A673 (cell line): ENCODE measurements around the gene GSDME. TPM values are rescaled to one million over a fixed set of nuclear protein-coding genes. Genes with fewer than 3 reads are reported as not detected.

Experiments
- BruUV-seq: library from RNA; stranded (reverse); fragments of 400-500 nt; replicated peaks from 2 replicates; lab custom pipeline; 2021; lab: Mats Ljungman, UMichigan
- CTCF ChIA-PET: fragments of 300-600 bp; sonication (Branson Sonifier 250); formaldehyde crosslinking; loops from one replicate; lab custom pipeline; 2022; ENCODE audit warnings: antibody characterized with exemption; lab: Charles Lee
- POLR2A ChIA-PET: fragments of 300-600 bp; sonication (Branson Sonifier 250); formaldehyde crosslinking; loops from one replicate; lab custom pipeline; 2022; ENCODE audit warnings: antibody characterized with exemption; ENCODE audit not compliant: low non-redundant PET; lab: Charles Lee
- DNase-seq: peaks from one replicate; pipeline ENCODE4 v3.0.0-alpha.2; 2015; ENCODE audit warnings: low spot score
- H3K27ac ChIP-seq: fragments of 200-600 bp; sonication (generic); 2 replicates; pipeline ENCODE4 v1.5.1; 2016; ENCODE audit warnings: mixed run types, low read depth, mild to moderate bottlenecking, mixed read lengths, antibody characterized with exemption, low read length; ENCODE audit not compliant: poor library complexity, severe bottlenecking
- H3K27me3 ChIP-seq: fragments of 200-600 bp; sonication (generic); replicated peaks from 2 replicates; pipeline ENCODE4 v1.6.1; 2017; ENCODE audit warnings: mixed run types, low read depth, mild to moderate bottlenecking, mixed read lengths, antibody characterized with exemption, low read length; ENCODE audit not compliant: insufficient read depth, poor library complexity
- H3K36me3 ChIP-seq: fragments of 200-600 bp; sonication (generic); 2 replicates; pipeline ENCODE4 v1.6.1; 2016; ENCODE audit warnings: mixed run types, mild to moderate bottlenecking, mixed read lengths, antibody characterized with exemption, low read length; ENCODE audit not compliant: insufficient read depth, poor library complexity, severe bottlenecking
- H3K4me1 ChIP-seq: fragments of 200-600 bp; sonication (generic); 2 replicates; pipeline ENCODE4 v1.6.1; 2017; ENCODE audit warnings: mixed run types, mild to moderate bottlenecking, mixed read lengths, antibody characterized with exemption, low read length; ENCODE audit not compliant: insufficient read depth, poor library complexity, severe bottlenecking
- H3K4me3 ChIP-seq: fragments of 200-600 bp; sonication (generic); 2 replicates; pipeline ENCODE4 v1.5.1; 2016; ENCODE audit warnings: low read depth, mixed run types, mild to moderate bottlenecking, mixed read lengths, low read length; ENCODE audit not compliant: poor library complexity, severe bottlenecking
- H3K9me3 ChIP-seq: fragments of 200-600 bp; sonication (generic); 2 replicates; pipeline ENCODE4 v1.6.1; 2016; ENCODE audit warnings: mixed run types, low read depth, mild to moderate bottlenecking, mixed read lengths, antibody characterized with exemption, low read length; ENCODE audit not compliant: poor library complexity, severe bottlenecking
- CTCF ChIP-seq: fragments of 300-800, 200-600 bp; sonication (generic); conservative IDR thresholded peaks from 2 replicates; pipeline ENCODE4 v1.5.1; 2017; ENCODE audit warnings: low read depth, mild to moderate bottlenecking, antibody characterized with exemption, low read length, moderate library complexity, mixed read lengths
- EZH2 ChIP-seq: fragments of 200-600 bp; sonication (generic); IDR thresholded peaks from 2 replicates; pipeline ENCODE4 v1.6.1; 2017; ENCODE audit warnings: borderline replicate concordance, low read depth, mild to moderate bottlenecking, mixed read lengths, antibody characterized with exemption, low read length; ENCODE audit not compliant: poor library complexity, severe bottlenecking
- intact Hi-C: fragments of 100-400 bp; cut with micrococcal nuclease; formaldehyde crosslinking; loops from one replicate; pipeline ENCODE4 v1.10.0; 2022; ENCODE audit not compliant: unreplicated experiment
- total RNA-seq: library from RNA; stranded (reverse); gene quantifications from 2 replicates; pipeline ENCODE4 v1.2.3, GENCODE V29; 2021

The GSDME gene
- total RNA-seq, 1 experiment from 2014 or later = 0.77 TPM

- CTCF ChIA-PET = interaction anchor here (0.6 kb wide), 1 partner anchor 190 kb away, joined by 4 read pairs; no protein-coding TSS in a partner anchor
- POLR2A ChIA-PET = interaction anchor here (0.6 kb wide), 1 partner anchor 143 kb away, joined by 3 read pairs; no protein-coding TSS in a partner anchor
- DNase-seq = no peak
- no TSS peak for BruUV-seq
- Histone ChIP-seq H3K36me3 (no peaks in the 10 kb centered on the region), H3K4me3 (no peak overlapping the region), H3K27ac (no peak overlapping the region), H3K9me3 (no peaks in the 10 kb centered on the region), H3K4me1 (no peaks in the 10 kb centered on the region), H3K27me3 (no peaks in the 10 kb centered on the region)
- intact Hi-C loops = no loop called here
- TF ChIP-seq CTCF (no peak), EZH2 (no peak)
These were observed 7.9 kb upstream of the GSDME start for GRCh38 chr7:24764972-24765744.

- no peaks in the 10 kb centered on the region for H3K9me3 ChIP-seq
- intact Hi-C loops = no loop called here
- H3K4me1 ChIP-seq = no peaks in the 10 kb centered on the region
- no peak overlapping the region for H3K4me3 ChIP-seq
- no peaks in the 10 kb centered on the region for H3K36me3 ChIP-seq
- no peaks in the 10 kb centered on the region for H3K27me3 ChIP-seq
- no peak for DNase-seq
- TF ChIP-seq EZH2 (no peak), CTCF (no peak)
- no peak overlapping the region for H3K27ac ChIP-seq
- CTCF ChIA-PET = no interaction called here
- POLR2A ChIA-PET = no interaction called here
- no TSS peak for BruUV-seq
These were observed 6.7 kb upstream of the GSDME start for GRCh38 chr7:24764011-24764410.

- H3K4me3 ChIP-seq = no peak overlapping the region
- H3K36me3 ChIP-seq = no peaks in the 10 kb centered on the region
- DNase-seq = no peak
- CTCF ChIA-PET = no interaction called here
- H3K27me3 ChIP-seq = no peaks in the 10 kb centered on the region
- POLR2A ChIA-PET = no interaction called here
- no peaks in the 10 kb centered on the region for H3K4me1 ChIP-seq
- BruUV-seq = no TSS peak
- no peaks in the 10 kb centered on the region for H3K9me3 ChIP-seq
- intact Hi-C loops = no loop called here
- no peak for TF ChIP-seq EZH2
- TF ChIP-seq CTCF = no peak
- no peak overlapping the region for H3K27ac ChIP-seq
These were observed 6.1 kb upstream of the GSDME start for GRCh38 chr7:24763303-24763901.
